ENCODE data around the gene BGLAP. TPM values are rescaled to one million over a fixed set of nuclear protein-coding genes. Genes with fewer than 3 reads are reported as not detected.
A peak's percentile ranks its signal among the peaks of the same experiment; 100 is the strongest.

Gene BGLAP
- 1 to 10 TPM; 2.1 to 2.4 TPM for total RNA-seq

- Mint-ChIP-seq H3K9me3 (ENCODE audit: low read depth) (no peaks in the 10 kb centered on the region), H3K4me1 (peaks cover 14% of the 10 kb centered on the region), H3K36me3 (ENCODE audit: low read depth) (peaks cover 28% of the 10 kb centered on the region), H3K4me3 (no peak within 1 kb of the TSS), H3K27me3 (peaks cover 4% of the 10 kb centered on the region), H3K27ac (no peak within 1 kb of the TSS)
- ChIA-PET POLR2A (interaction anchor here (0.9 to 1.5 kb wide), 2 partner anchors 96 to 136 kb away, joined by 3 to 4 read pairs; no protein-coding TSS in a partner anchor), CTCF (no interaction called here)
- intact Hi-C loops (cut with DNase I, micrococcal nuclease): loop anchor here in 1 of 2 experiments (2.0 kb wide), 1 partner anchor 19 kb away; no protein-coding TSS in a partner anchor
- DNase-seq (no peak), ATAC-seq (no peak)
These were observed at the start of gene BGLAP for GRCh38 chr1:156241926-156242325. Gene BGLAP, plus strand, starts transcription at chr1:156242184. Its CDS starts 48 bp downstream, at chr1:156242232.

GRCh38 chr1:156193208-156193487 lies 48.8 kb upstream of the BGLAP start:
- Mint-ChIP-seq H3K36me3 (ENCODE audit: low read depth) (peaks cover 41% of the 10 kb centered on the region), H3K4me1 (peaks cover 43% of the 10 kb centered on the region), H3K27ac (peak overlapping the region; percentile 97), H3K9me3 (ENCODE audit: low read depth) (no peaks in the 10 kb centered on the region), H3K27me3 (no peaks in the 10 kb centered on the region), H3K4me3 (peak overlapping the region; percentile 100)
- DNase-seq: no peak
- no peak for ATAC-seq
- intact Hi-C loops (cut with DNase I, micrococcal nuclease): loop anchor here (1.0 to 5.0 kb wide), 5 partner anchors 32 to 264 kb away; partner anchors contain the start of genes SMG5 (in 1 of the 2), TMEM79 (in 1 of the 2) and UBQLN4 (in 1 of the 2)
- CTCF ChIA-PET: interaction anchor here (0.7 to 1.7 kb wide), 4 partner anchors 12 to 398 kb away, joined by 3 to 4 read pairs (median 3); no protein-coding TSS in a partner anchor
- POLR2A ChIA-PET: interaction anchor here (1.9 kb wide), 1 partner anchor 20 kb away, joined by 17 read pairs; the partner anchor contains the start of gene PMF1

- no peaks in the 10 kb centered on the region for H3K9me3 Mint-ChIP-seq (ENCODE audit: low read depth)
- H3K4me1 Mint-ChIP-seq: peaks cover 43% of the 10 kb centered on the region
- peak; percentile 96 for ATAC-seq
- intact Hi-C loops (cut with DNase I, micrococcal nuclease): loop anchor here (1.0 to 5.0 kb wide), 14 partner anchors 19 to 334 kb away; partner anchors contain the start of genes SMG5 (in 2 of the 2), CCT3 (in 1 of the 2), KHDC4 (in 1 of the 2) and PMF1 (in 1 of the 2)
- CTCF ChIA-PET: interaction anchor here (0.7 to 1.7 kb wide), 8 partner anchors 12 to 397 kb away, joined by 3 to 4 read pairs (median 3); no protein-coding TSS in a partner anchor
- H3K36me3 Mint-ChIP-seq (ENCODE audit: low read depth): peaks cover 43% of the 10 kb centered on the region
- peak within 1 kb of the TSS; percentile 97 for H3K27ac Mint-ChIP-seq
- no peaks in the 10 kb centered on the region for H3K27me3 Mint-ChIP-seq
- peak; percentile 98 for DNase-seq
- POLR2A ChIA-PET: interaction anchor here (0.6 to 1.9 kb wide), 7 partner anchors 16 to 217 kb away, joined by 3 to 17 read pairs (median 4); partner anchors contain the start of gene PMF1
- H3K4me3 Mint-ChIP-seq: peak within 1 kb of the TSS; percentile 100
These were observed 48.3 kb upstream of the BGLAP start, which contains the start of gene SLC25A44 for GRCh38 chr1:156193488-156194299. Gene SLC25A44, plus strand, starts transcription at chr1:156194104. Its CDS starts 5,744 bp downstream, at chr1:156199848.

- ChIA-PET CTCF (interaction anchor here (0.9 to 1.7 kb wide), 3 partner anchors 11 to 31 kb away, joined by 3 to 4 read pairs (median 4); no protein-coding TSS in a partner anchor), POLR2A (interaction anchor here (0.6 to 1.9 kb wide), 5 partner anchors 19 to 218 kb away, joined by 3 to 17 read pairs (median 4); partner anchors contain the start of gene PMF1)
- DNase-seq: peak; percentile 41
- H3K27ac Mint-ChIP-seq: peak overlapping the region; percentile 97
- no peak for ATAC-seq
- H3K4me3 Mint-ChIP-seq: peak overlapping the region; percentile 100
- intact Hi-C loops (cut with DNase I, micrococcal nuclease): loop anchor here (1.0 to 5.0 kb wide), 10 partner anchors 18 to 335 kb away; partner anchors contain the start of genes SMG5 (in 2 of the 2), CCT3 (in 1 of the 2), KHDC4 (in 1 of the 2) and PMF1 (in 1 of the 2)
- peaks cover 43% of the 10 kb centered on the region for H3K4me1 Mint-ChIP-seq
- H3K9me3 Mint-ChIP-seq (ENCODE audit: low read depth): no peaks in the 10 kb centered on the region
- no peaks in the 10 kb centered on the region for H3K27me3 Mint-ChIP-seq
- H3K36me3 Mint-ChIP-seq (ENCODE audit: low read depth): peaks cover 48% of the 10 kb centered on the region
These were observed 47.7 kb upstream of the BGLAP start for GRCh38 chr1:156194300-156194652.

- ChIA-PET CTCF (interaction anchor here (1.4 kb wide), 1 partner anchor 50 kb away, joined by 3 read pairs; no protein-coding TSS in a partner anchor), POLR2A (interaction anchor here (1.5 kb wide), 1 partner anchor 17 kb away, joined by 8 read pairs; the partner anchor contains the start of gene PMF1)
- H3K4me3 Mint-ChIP-seq: peak overlapping the region; percentile 100
- ATAC-seq (no peak), DNase-seq (no peak)
- intact Hi-C loops (cut with DNase I, micrococcal nuclease): loop anchor here (2.0 kb wide), 3 partner anchors 17 to 261 kb away; partner anchors contain the start of genes KHDC4 (in 1 of the 2) and PMF1 (in 1 of the 2)
- no peaks in the 10 kb centered on the region for H3K9me3 Mint-ChIP-seq (ENCODE audit: low read depth)
- peak overlapping the region; percentile 80 for H3K27ac Mint-ChIP-seq
- H3K27me3 Mint-ChIP-seq: no peaks in the 10 kb centered on the region
- H3K4me1 Mint-ChIP-seq: peaks cover 43% of the 10 kb centered on the region
- H3K36me3 Mint-ChIP-seq (ENCODE audit: low read depth): peaks cover 64% of the 10 kb centered on the region
These were observed 46.1 kb upstream of the BGLAP start for GRCh38 chr1:156195853-156196252.

- peak overlapping the region; percentile 80 for H3K27ac Mint-ChIP-seq
- H3K9me3 Mint-ChIP-seq (ENCODE audit: low read depth): no peaks in the 10 kb centered on the region
- H3K4me3 Mint-ChIP-seq: peak overlapping the region; percentile 100
- POLR2A ChIA-PET: interaction anchor here (0.5 to 1.5 kb wide), 2 partner anchors 16 to 32 kb away, joined by 3 to 8 read pairs; partner anchors contain the start of gene PMF1
- intact Hi-C loops (cut with DNase I, micrococcal nuclease): no loop called here
- peaks cover 66% of the 10 kb centered on the region for H3K36me3 Mint-ChIP-seq (ENCODE audit: low read depth)
- DNase-seq: no peak
- peaks cover 42% of the 10 kb centered on the region for H3K4me1 Mint-ChIP-seq
- no peak for ATAC-seq
- no peaks in the 10 kb centered on the region for H3K27me3 Mint-ChIP-seq
- CTCF ChIA-PET: interaction anchor here (0.6 to 2.1 kb wide), 4 partner anchors 25 to 145 kb away, joined by 3 to 9 read pairs (median 4); no protein-coding TSS in a partner anchor
These were observed 45.5 kb upstream of the BGLAP start for GRCh38 chr1:156196445-156196844.

GRCh38 chr1:156198831-156199349 lies 43.1 kb upstream of the BGLAP start:
- ChIA-PET CTCF (interaction anchor here (0.7 to 1.9 kb wide), 7 partner anchors 14 to 1192 kb away, joined by 3 to 7 read pairs (median 3); partner anchors contain the start of gene PMF1), POLR2A (interaction anchor here (0.7 to 1.9 kb wide), 4 partner anchors 14 to 617 kb away, joined by 3 to 11 read pairs (median 6); partner anchors contain the start of gene PMF1)
- intact Hi-C loops (cut with DNase I, micrococcal nuclease): loop anchor here (2.0 kb wide), 1 partner anchor 24 kb away; no protein-coding TSS in a partner anchor
- Mint-ChIP-seq H3K36me3 (ENCODE audit: low read depth) (peaks cover 59% of the 10 kb centered on the region), H3K9me3 (ENCODE audit: low read depth) (no peaks in the 10 kb centered on the region), H3K27me3 (no peaks in the 10 kb centered on the region), H3K27ac (no peak overlapping the region), H3K4me1 (peaks cover 26% of the 10 kb centered on the region), H3K4me3 (no peak overlapping the region)
- DNase-seq: peak; percentile 65
- peak; percentile 80 for ATAC-seq

GRCh38 chr1:156200044-156200443 lies 41.9 kb upstream of the BGLAP start:
- H3K4me1 Mint-ChIP-seq: peaks cover 23% of the 10 kb centered on the region
- intact Hi-C loops (cut with DNase I, micrococcal nuclease): no loop called here
- H3K27me3 Mint-ChIP-seq: no peaks in the 10 kb centered on the region
- no peak overlapping the region for H3K4me3 Mint-ChIP-seq
- H3K27ac Mint-ChIP-seq: no peak overlapping the region
- CTCF ChIA-PET: interaction anchor here (0.7 to 1.9 kb wide), 4 partner anchors 25 to 210 kb away, joined by 3 to 6 read pairs (median 4); no protein-coding TSS in a partner anchor
- no peak for DNase-seq
- peaks cover 57% of the 10 kb centered on the region for H3K36me3 Mint-ChIP-seq (ENCODE audit: low read depth)
- no peaks in the 10 kb centered on the region for H3K9me3 Mint-ChIP-seq (ENCODE audit: low read depth)
- POLR2A ChIA-PET: interaction anchor here (1.7 kb wide), 1 partner anchor 13 kb away, joined by 11 read pairs; the partner anchor contains the start of gene PMF1
- peak; percentile 25 for ATAC-seq

- ATAC-seq: no peak
- H3K9me3 Mint-ChIP-seq (ENCODE audit: low read depth): no peaks in the 10 kb centered on the region
- CTCF ChIA-PET: interaction anchor here (0.7 kb wide), 1 partner anchor 22 kb away, joined by 3 read pairs; no protein-coding TSS in a partner anchor
- intact Hi-C loops (cut with DNase I, micrococcal nuclease): no loop called here
- H3K27ac Mint-ChIP-seq: no peak overlapping the region
- no peak overlapping the region for H3K4me3 Mint-ChIP-seq
- H3K4me1 Mint-ChIP-seq: peaks cover 9% of the 10 kb centered on the region
- H3K36me3 Mint-ChIP-seq (ENCODE audit: low read depth): peaks cover 53% of the 10 kb centered on the region
- POLR2A ChIA-PET: no interaction called here
- no peak for DNase-seq
- H3K27me3 Mint-ChIP-seq: no peaks in the 10 kb centered on the region
These were observed 38.7 kb upstream of the BGLAP start for GRCh38 chr1:156203331-156203730.

GRCh38 chr1:156204686-156205085 lies 37.3 kb upstream of the BGLAP start:
- H3K4me3 Mint-ChIP-seq: no peak overlapping the region
- ATAC-seq (no peak), DNase-seq (no peak)
- H3K36me3 Mint-ChIP-seq (ENCODE audit: low read depth): peaks cover 54% of the 10 kb centered on the region
- H3K27me3 Mint-ChIP-seq: no peaks in the 10 kb centered on the region
- H3K4me1 Mint-ChIP-seq: peaks cover 12% of the 10 kb centered on the region
- intact Hi-C loops (cut with DNase I, micrococcal nuclease): no loop called here
- peak overlapping the region; percentile 3 for H3K27ac Mint-ChIP-seq
- ChIA-PET CTCF (interaction anchor here (0.6 to 1.5 kb wide), 3 partner anchors 11 to 331 kb away, joined by 3 to 4 read pairs (median 3); partner anchors contain the start of gene SLC25A44), POLR2A (no interaction called here)
- H3K9me3 Mint-ChIP-seq (ENCODE audit: low read depth): no peaks in the 10 kb centered on the region

Measured in activated CD4-positive, alpha-beta T cell treated with anti-CD3 and anti-CD28 coated beads for 36 hours (primary cell).